Omental fat pad (tissue), 4 donors: ENCODE measurements around the gene RECK. TPM values are rescaled to one million over a fixed set of nuclear protein-coding genes. Genes with fewer than 3 reads are reported as not detected.

Experiments
- ATAC-seq: fragments of 150-250 bp; one replicate; pipeline ENCODE4 v1.9.1; 2016; ENCODE audit warnings: mild to moderate bottlenecking, moderate library complexity; ENCODE audit not compliant: low FRiP score
- DNase-seq: peaks from one replicate; pipeline ENCODE4 v3.0.0-alpha.2; 2019; ENCODE audit warnings: low spot score
- total RNA-seq, 4 donors: library from RNA; depleted of rRNA; stranded (reverse); fragments of >200 nt; gene quantifications; one replicate each; pipeline ENCODE4 v1.1.0, GENCODE V29; 2016
- TF ChIP-seq, protein P1 (sequence below), 3 donors: fragments of 450-650 bp; IDR thresholded peaks; one replicate each; pipeline ENCODE4 v1.5.1; 2016 to 2017; ENCODE audit warnings: antibody characterized with exemption in 3 of 3, mild to moderate bottlenecking in 3 of 3, moderate library complexity in 2 of 3

Gene RECK
- total RNA-seq, 4 donors from 2014 or later = 15.0 to 27.7 (median 21.7) TPM

DNA sequence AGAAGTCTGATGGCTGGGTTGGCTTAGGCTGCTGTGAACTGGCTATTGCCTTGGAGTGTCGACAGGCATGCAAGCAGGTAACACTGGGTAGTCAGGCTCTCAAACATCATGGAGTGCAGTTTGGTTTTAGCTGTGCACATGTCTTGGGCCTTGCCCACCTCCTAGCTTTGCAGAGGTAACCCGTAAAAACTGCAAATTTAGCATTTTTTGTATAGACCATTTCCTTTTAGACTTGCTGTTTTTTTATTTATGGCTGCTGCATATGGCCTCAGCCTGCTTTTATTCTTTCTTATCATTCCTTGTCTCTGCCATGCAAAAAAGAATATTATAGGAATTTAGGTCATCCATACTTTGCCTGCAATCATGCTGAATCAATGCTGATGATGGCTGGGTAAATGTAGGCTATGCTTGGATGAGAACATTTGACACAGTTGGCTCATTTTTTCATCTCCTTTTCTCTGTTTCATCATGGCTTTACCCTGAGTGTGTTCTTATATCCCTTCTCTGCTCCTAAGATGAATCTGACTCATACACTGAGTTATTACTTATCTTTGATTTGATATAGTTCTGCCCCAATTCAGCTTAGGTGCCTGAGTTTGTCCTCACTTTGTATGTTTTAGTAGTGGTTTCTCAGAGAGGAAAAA, 27.2 kb downstream of the RECK start:
- no peak for ATAC-seq
- TF ChIP-seq, protein P1, sequence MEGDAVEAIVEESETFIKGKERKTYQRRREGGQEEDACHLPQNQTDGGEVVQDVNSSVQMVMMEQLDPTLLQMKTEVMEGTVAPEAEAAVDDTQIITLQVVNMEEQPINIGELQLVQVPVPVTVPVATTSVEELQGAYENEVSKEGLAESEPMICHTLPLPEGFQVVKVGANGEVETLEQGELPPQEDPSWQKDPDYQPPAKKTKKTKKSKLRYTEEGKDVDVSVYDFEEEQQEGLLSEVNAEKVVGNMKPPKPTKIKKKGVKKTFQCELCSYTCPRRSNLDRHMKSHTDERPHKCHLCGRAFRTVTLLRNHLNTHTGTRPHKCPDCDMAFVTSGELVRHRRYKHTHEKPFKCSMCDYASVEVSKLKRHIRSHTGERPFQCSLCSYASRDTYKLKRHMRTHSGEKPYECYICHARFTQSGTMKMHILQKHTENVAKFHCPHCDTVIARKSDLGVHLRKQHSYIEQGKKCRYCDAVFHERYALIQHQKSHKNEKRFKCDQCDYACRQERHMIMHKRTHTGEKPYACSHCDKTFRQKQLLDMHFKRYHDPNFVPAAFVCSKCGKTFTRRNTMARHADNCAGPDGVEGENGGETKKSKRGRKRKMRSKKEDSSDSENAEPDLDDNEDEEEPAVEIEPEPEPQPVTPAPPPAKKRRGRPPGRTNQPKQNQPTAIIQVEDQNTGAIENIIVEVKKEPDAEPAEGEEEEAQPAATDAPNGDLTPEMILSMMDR (IDR thresholded peaks at IDR 0.05) = no peak
- DNase-seq = no peak

DNA sequence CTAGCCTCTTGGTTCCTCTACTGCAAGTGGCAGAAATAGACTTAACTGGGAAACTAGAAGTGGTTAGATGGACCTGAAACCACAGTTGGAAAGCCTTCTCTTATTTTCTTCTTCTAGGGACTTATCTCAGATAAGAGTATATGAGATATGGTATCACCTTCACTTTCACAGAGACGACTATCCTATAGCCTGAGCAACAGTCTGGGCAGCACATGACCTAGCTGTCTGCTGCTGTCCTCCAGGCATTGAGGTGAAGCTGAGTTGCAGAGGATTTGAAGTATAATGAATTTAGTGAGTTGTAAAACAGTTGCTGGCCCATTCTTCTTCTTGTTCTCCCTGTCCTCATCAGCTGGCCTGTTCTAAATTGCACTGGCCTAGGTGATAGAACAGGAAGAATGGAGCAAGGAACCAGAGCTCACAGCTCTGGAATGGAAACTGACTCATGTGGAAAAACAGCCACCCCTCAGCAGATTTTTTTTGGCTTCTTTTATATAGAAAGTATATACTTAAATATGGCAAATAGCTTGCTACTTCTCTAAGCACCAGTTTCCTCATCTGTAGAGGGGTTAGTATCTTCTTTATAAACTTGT, 27.8 kb downstream of the RECK start:
- TF ChIP-seq, protein P1 (IDR thresholded peaks at IDR 0.05) = no peak
- ATAC-seq = no peak
- DNase-seq = no peak

DNA sequence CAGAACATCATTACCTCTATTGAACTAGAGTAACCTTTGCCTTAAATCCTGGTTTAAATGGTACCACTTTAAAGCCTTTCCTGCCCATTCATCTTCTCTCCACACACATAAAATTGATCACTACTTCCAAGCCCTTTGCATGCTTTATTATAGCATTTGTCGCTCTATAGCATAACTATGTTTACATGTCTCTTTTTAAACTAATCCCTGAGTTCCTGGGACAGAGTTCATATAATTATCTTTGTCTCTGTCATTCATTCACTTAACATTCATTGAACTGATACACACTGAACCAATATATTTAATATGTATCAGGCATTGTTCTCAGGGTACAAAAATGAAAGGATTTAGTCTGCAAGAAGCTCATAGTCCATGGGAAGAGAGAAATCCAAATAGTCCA, 37.3 kb downstream of the RECK start:
- TF ChIP-seq, protein P1 (IDR thresholded peaks at IDR 0.05) = no peak
- DNase-seq = no peak
- ATAC-seq = no peak

DNA sequence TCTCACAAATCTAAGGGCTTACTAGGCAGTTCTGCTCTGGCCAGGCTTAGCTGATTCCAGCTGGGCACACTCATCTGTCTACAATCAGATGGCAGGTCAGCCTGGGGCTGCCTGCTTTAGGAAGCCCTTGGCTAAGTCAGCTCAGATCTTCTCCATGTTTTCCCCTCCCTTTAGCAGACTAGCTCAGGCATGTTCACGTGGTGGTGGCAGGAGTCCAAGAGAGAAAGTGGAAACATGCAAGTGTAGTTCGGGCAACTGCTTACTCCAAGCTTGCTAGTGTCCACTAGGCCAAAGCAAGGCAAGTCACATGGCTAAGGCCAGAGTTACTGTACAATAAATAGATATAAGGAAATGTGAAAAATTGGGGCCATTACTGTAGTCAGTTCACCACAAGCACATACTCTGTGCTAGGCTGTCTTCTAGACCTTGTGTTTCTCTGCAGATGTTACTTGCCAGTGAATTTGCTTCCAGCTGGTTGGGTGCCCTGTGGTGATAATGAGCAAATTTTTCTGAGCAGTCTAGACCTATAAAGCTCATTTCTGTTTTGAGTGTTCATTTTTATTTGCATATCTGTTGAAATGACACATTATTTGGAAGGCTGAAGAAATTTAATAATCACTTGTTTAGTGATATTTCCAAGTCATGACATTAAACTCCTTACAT, 38.3 kb downstream of the RECK start:
- TF ChIP-seq, protein P1 (IDR thresholded peaks at IDR 0.05) = no peak
- ATAC-seq (peak; percentile 64), DNase-seq (peak; percentile 58)

DNA sequence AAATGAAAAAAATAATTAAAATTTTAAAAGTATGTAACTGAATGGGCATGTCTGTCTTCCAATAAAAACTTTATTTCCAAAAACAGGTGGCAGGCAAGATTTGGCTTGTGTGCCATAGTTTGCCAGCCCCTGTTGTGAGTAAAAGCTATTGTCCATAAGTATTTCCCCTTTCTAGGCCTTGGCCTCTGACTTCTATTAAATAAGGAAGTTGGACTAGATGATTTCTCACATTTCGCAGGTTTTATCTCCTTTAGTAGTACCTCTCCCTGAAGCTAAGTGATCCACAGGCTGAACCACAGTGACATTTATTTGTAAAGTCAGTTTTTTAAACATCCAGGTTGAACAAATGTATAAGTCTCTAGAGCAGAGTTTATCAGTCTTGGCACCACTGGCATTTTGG, 41.3 kb downstream of the RECK start:
- ATAC-seq (no peak), DNase-seq (no peak)
- TF ChIP-seq, protein P1 (IDR thresholded peaks at IDR 0.05) = no peak

DNA sequence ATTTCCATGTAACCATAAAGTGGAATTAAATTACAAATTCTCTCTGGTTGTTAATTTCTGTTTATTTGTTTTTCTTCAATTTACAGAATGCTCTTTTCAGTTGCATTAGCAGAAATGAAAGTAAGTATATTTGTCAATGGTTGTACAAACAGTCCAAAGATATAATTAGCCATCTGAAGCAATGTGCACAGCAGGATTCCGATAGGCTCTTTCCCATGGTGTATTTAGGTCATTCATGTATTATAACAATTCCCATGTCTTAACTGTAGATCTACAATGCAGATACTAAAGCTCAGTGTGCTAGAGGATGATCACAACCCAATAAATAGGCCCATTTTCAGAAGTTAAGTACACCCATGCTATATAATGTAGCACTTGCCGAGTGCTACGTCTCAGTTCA, 43.8 kb downstream of the RECK start:
- no peak for ATAC-seq
- TF ChIP-seq, protein P1 (IDR thresholded peaks at IDR 0.05) = no peak
- DNase-seq = no peak
